ENCODE results near the gene TMEM41A. TPM values are rescaled to one million over a fixed set of nuclear protein-coding genes. Genes with fewer than 3 reads are reported as not detected.

TMEM41A gene
- total RNA-seq, 1 experiment from 2014 or later: 30.2 TPM

DNA sequence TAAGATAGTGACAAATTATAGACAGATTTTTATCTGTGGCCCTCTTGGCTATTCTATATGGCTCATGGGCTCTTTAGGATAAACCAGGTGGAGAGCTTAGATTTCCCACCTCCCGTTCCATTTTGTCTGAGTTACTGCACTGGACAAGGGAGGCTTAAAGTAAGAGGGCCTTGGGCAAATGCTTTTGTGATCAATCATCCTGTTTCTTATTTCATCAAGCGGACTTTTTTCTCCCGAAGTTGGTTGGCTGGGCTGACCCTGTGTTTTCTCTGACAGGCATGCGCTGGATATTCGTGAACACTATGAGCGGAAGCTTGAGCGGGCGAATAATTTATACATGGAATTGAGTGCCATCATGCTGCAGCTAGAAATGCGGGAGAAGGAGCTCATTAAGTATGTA is 33.4 kb downstream of the TMEM41A start:
- H3K4me3 ChIP-seq (ENCODE audit: low read depth in 2 of 2, low read length in 2 of 2): no peak overlapping the region
- H3K36me3 ChIP-seq (ENCODE audit: control insufficient read depth, insufficient read depth, low read length): no peaks in the 10 kb centered on the region
- intact Hi-C loops (cut with micrococcal nuclease; ENCODE audit: unreplicated experiment) (loop anchor here (10.0 kb wide), 1 partner anchor 89 kb away; the partner anchor contains the start of gene LIPH), in situ Hi-C loops (cut with HindIII; ENCODE audit: low pct_unique_long_range_greater_than_20kb, low sequenced_read_pairs) (no loop called here)
- no peak for DNase-seq (ENCODE audit: low read depth, low spot score)
- H3K27me3 ChIP-seq (ENCODE audit: control insufficient read depth, insufficient read depth, low read length): no peaks in the 10 kb centered on the region
- no peaks in the 10 kb centered on the region for H3K9me3 ChIP-seq (ENCODE audit: control insufficient read depth, insufficient read depth, low read depth, low read length)
- ChIA-PET CTCF (interaction anchor here (0.5 kb wide), 1 partner anchor 109 kb away, joined by 5 read pairs; no protein-coding TSS in a partner anchor), POLR2A (interaction anchor here (0.6 kb wide), 1 partner anchor 339 kb away, joined by 3 read pairs; no protein-coding TSS in a partner anchor)
- no TSS peak for BruUV-seq (replicated peaks)
- TF ChIP-seq POLR2AphosphoS5 (IDR thresholded peaks at IDR 0.05; ENCODE audit: low read depth, low read length): no peak
- no peak for TF ChIP-seq CTCF (IDR thresholded peaks at IDR 0.05)
- TF ChIP-seq TCF7L2 (IDR thresholded peaks at IDR 0.05; ENCODE audit: low read depth, low read length): no peak
- no peak for TF ChIP-seq SIN3A (IDR thresholded peaks at IDR 0.05; ENCODE audit: borderline replicate concordance, insufficient read depth, low read depth, low read length)
- TF ChIP-seq, protein P1, sequence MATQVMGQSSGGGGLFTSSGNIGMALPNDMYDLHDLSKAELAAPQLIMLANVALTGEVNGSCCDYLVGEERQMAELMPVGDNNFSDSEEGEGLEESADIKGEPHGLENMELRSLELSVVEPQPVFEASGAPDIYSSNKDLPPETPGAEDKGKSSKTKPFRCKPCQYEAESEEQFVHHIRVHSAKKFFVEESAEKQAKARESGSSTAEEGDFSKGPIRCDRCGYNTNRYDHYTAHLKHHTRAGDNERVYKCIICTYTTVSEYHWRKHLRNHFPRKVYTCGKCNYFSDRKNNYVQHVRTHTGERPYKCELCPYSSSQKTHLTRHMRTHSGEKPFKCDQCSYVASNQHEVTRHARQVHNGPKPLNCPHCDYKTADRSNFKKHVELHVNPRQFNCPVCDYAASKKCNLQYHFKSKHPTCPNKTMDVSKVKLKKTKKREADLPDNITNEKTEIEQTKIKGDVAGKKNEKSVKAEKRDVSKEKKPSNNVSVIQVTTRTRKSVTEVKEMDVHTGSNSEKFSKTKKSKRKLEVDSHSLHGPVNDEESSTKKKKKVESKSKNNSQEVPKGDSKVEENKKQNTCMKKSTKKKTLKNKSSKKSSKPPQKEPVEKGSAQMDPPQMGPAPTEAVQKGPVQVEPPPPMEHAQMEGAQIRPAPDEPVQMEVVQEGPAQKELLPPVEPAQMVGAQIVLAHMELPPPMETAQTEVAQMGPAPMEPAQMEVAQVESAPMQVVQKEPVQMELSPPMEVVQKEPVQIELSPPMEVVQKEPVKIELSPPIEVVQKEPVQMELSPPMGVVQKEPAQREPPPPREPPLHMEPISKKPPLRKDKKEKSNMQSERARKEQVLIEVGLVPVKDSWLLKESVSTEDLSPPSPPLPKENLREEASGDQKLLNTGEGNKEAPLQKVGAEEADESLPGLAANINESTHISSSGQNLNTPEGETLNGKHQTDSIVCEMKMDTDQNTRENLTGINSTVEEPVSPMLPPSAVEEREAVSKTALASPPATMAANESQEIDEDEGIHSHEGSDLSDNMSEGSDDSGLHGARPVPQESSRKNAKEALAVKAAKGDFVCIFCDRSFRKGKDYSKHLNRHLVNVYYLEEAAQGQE (IDR thresholded peaks at IDR 0.05; ENCODE audit: insufficient read depth in 1 of 2, low read depth in 2 of 2, low read length in 1 of 2): no peak
- no peak overlapping the region for H3K27ac ChIP-seq (ENCODE audit: low read length)
- ATAC-seq: no peak
- no peaks in the 10 kb centered on the region for H3K4me1 ChIP-seq (ENCODE audit: control insufficient read depth, insufficient read depth, low read length)

DNA sequence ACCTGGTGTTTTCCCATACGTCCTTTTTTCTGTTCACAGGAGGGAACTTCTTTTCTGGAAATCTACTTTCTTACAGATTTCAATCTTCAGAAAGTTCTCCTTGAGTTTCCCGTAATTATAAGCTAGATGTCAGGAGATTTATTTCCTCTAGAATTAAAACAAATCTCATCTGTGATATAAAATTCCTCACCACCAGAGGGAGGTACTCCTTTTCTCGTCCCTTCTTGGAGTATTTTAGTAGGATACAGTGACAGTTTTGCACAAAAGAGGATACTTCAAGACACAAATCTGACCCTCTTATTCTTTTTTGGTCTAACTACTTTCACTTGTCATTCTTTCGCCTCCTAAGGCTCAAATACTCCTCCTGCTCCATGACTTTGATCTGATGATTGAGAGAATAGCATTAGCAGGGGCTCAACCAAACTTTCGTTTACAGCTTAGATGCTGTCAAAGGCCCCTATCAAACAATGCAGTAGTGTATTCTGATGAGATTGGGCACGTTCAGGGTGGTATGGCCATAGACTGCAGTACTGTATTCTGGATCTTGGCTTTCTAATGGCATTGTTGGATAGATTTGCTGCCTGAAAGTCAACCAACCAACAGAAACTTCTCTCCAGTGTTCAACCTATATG is 38.0 kb downstream of the TMEM41A start:
- no peak overlapping the region for H3K27ac ChIP-seq (ENCODE audit: low read length)
- ATAC-seq (peak; percentile 74), DNase-seq (ENCODE audit: low read depth, low spot score) (peak; percentile 32)
- no peak overlapping the region for H3K4me3 ChIP-seq (ENCODE audit: low read depth in 2 of 2, low read length in 2 of 2)
- H3K4me1 ChIP-seq (ENCODE audit: control insufficient read depth, insufficient read depth, low read length): no peaks in the 10 kb centered on the region
- no peaks in the 10 kb centered on the region for H3K36me3 ChIP-seq (ENCODE audit: control insufficient read depth, insufficient read depth, low read length)
- ChIA-PET POLR2A (interaction anchor here (0.6 kb wide), 1 partner anchor 452 kb away, joined by 3 read pairs; no protein-coding TSS in a partner anchor), CTCF (interaction anchor here (1.0 to 1.5 kb wide), 6 partner anchors 15 to 125 kb away, joined by 3 to 13 read pairs (median 5); partner anchors contain the start of gene SENP2)
- in situ Hi-C loops (cut with HindIII; ENCODE audit: low pct_unique_long_range_greater_than_20kb, low sequenced_read_pairs) (no loop called here), intact Hi-C loops (cut with micrococcal nuclease; ENCODE audit: unreplicated experiment) (loop anchor here (5.0 to 10.0 kb wide), 2 partner anchors 94 to 116 kb away; partner anchors contain the start of gene LIPH)
- TF ChIP-seq, protein P1 (IDR thresholded peaks at IDR 0.05; ENCODE audit: insufficient read depth in 1 of 2, low read depth in 2 of 2, low read length in 1 of 2): no peak
- TF ChIP-seq CTCF (IDR thresholded peaks at IDR 0.05): peak; percentile 75
- H3K27me3 ChIP-seq (ENCODE audit: control insufficient read depth, insufficient read depth, low read length): no peaks in the 10 kb centered on the region
- no TSS peak for BruUV-seq (replicated peaks)
- no peaks in the 10 kb centered on the region for H3K9me3 ChIP-seq (ENCODE audit: control insufficient read depth, insufficient read depth, low read depth, low read length)

Measured in Panc1 (cell line).